GM19468 (cell line): Measurements from ENCODE around the gene STEAP1B.

Experiments
- ATAC-seq: cut with Tn5 transposase; IDR thresholded peaks from one replicate; pipeline ENCODE4 v1.9.1; 2021; ENCODE audit warnings: mild to moderate bottlenecking, moderate library complexity, moderate number of reproducible peaks; ENCODE audit not compliant: unreplicated experiment; ENCODE audit errors: extremely low read depth

The STEAP1B gene

DNA sequence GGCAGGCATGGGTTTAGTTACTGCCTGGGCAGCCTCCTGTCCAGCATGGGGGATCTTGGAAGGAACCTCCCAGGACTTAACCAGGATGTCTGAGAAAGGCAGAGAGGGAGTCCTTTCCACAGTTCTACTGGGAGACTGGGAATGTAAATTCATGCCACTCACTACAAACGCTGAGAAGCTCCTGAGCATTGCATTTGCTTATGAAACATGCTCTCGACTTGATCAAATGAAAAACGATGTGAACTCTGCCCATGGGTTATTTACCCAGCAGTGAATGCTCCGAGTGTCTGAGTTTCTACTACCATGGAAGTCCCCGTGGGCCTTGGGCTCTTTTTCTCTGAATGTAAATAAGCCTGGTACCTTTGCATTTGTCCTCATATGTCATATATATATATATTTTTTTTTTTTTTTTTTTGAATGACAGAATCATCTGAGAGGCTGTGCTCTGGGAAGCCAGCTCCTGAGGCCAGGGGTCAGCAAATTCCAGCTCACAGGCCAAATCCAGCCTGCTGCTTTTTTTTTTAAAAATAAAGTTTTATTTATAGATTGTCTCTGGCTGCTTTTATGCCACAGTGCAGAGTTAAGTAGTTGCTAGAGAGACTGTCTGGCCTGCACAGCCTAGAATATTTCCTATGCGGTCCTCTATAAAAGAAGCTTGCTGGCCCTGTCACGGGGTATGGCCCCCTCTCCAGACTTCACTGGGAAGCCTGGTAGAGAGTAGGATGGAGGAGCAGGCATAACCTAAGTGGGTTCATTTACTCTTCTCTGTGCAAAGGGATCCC, 121.6 kb downstream of the STEAP1B start:
- ATAC-seq, result no peak

DNA sequence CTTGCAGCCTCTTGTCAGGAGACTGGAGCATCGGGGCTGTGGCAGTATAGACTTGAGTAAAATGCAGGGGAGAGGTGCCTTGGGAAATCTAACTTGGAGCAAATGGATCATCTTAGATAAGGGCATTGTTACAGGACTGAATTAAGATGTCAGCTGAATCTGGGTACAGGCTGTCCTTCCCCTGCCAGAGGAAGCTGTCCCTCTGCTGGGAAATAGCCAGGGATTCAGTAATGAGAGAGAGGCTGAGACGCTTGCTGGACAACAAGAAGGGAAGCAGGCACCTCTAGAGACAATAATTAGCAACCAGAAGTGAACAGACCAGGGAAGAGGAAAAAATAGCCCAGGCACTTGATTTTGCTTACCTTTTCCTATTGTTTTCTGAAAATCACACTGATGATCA, 122.3 kb downstream of the STEAP1B start:
- no peak for ATAC-seq

DNA sequence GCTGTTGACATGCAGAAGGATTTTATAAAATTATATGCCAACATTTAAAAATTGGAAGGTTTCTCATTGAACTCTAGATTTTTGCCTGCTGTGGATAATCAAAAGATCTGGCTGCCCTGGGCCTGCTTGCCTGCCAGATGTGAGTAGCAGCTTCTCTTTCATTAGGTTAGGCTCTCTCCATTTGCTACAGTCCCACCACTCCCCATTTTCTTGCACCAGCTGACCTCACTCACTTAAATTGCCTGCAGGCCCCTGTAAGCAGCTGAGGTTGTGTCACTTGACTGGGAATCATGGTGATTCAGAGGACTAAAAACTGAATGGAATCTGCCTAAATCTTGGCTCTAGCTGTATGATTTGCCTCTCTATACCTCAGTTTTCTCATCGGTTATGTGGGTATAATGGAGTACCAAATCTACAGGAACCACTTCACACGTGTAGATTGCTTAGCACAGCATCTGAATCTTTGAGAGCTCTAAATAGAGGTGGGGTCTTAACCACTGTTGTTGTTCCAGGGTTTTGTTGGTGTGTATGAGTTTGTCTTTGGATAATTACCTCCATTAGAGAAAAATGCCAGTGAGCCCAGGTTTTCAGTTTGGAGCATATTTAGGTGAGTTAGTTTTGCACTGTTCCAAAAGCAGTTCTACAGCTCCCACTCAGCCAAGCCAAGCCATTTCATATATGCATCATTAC, 124.5 kb downstream of the STEAP1B start:
- no peak for ATAC-seq

DNA sequence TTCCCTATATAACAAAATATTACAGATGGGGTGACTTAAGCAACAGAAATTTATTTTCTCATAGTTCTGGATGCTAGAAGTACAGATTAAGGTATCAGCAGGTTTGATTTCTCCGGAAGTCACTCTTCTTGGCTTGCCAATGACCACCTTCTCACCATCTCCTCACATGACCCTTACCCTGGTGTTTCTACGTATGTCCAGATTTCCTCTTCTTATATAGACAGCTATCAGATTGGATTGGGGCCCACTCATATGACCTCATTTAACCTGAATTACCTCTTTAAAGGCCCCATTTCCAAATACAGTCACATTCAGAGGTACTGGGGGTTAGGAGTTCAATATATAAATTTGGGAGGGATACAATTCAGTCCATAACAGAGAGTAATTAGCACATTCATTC, 126.1 kb downstream of the STEAP1B start:
- ATAC-seq, result no peak

DNA sequence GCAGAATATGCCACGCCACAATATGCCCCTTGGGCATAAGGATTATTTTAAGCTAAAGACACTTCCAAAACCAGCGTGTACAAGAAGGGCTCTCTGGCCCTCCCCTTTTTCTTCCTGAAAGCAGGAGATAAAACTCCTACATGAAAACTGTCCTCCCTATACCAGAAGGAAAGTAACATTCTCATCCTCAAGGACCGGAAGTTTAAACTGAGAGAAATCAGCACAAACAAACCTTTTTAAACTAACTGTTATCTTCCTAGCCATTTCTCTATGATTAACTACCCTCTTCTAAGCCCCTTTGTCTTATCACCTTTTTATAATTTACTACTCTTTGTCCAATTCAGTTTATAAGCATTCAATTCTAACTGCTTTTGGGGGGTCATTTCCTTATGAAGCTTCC, 126.6 kb downstream of the STEAP1B start:
- no peak for ATAC-seq

DNA sequence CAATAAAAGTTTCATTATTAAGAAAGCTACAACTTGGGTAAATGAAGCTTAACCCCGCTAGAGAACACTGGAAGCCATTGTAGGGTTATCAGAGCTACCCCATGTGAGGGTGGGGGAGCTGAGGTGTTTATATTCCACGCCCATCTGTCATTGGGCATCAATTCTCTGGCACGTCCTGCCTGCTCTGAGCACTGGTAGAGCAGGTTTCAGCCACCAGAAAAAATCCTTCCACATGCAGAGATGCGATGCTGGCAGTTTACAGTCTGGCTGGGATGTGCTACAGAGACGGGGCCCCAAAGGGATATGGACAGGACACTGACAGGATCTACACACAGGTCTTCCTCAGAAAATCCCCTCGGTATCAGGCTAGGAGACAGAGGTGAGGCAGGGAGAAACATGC, 127.1 kb downstream of the STEAP1B start:
- no peak for ATAC-seq

DNA sequence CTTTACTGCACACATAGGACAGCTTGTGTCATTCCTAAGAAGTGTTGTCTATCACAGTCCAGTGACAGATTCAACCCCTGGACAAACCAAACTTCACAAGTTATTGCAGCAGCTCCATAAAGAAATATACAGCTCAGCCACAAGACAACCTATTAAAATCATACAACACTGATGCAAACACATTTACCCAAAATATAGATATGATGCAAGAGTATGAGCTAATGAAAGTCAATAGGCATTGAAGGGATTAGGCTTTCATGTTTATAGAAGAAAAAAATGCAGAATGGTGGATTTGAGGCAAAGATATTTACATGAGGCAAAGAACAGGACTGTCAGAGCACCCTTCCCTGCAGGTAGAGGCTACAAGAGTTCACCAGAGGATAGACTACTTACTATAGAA, 128.1 kb downstream of the STEAP1B start:
- ATAC-seq, result no peak
